Gastrocnemius medialis (tissue), 4 donors: ENCODE results near the gene SLC46A2.

Experiments used
- CTCF ChIP-seq, 5 experiments: fragments of 450-650 bp in 3 of 5; fragments of 200-600 bp in 2 of 5; sonication (generic) in 2 of 5; IDR thresholded peaks in 4 of 5; conservative IDR thresholded peaks in 1 of 5; 1 replicate in 4 of 5; 2 replicates in 1 of 5; pipeline ENCODE4 v1.5.1; 2016 to 2019; ENCODE audit warnings: antibody characterized with exemption in 5 of 5, mild to moderate bottlenecking in 3 of 5, moderate library complexity in 3 of 5
- POLR2A ChIP-seq, 2 donors: fragments of 450-650 bp; IDR thresholded peaks; one replicate each; pipeline ENCODE4 v1.6.1; 2017; ENCODE audit warnings: antibody characterized with exemption in 2 of 2, mild to moderate bottlenecking in 2 of 2, moderate library complexity in 2 of 2

GRCh38 chr9:112858005-112858404 is 32.7 kb downstream of the SLC46A2 start:
- TF ChIP-seq POLR2A (IDR thresholded peaks at IDR 0.05) (no peak), CTCF (IDR thresholded peaks at IDR 0.05 in 4 of 5, conservative IDR thresholded peaks at IDR 0.05 in 1 of 5) (no peak)
